H1 (cell line): Measurements from ENCODE around the gene SPOP. TPM values are rescaled to one million over a fixed set of nuclear protein-coding genes. Genes with fewer than 3 reads are reported as not detected.

Experiments
- CTCF ChIA-PET: fragments of 300-600 bp; sonication (Branson Sonifier 250); formaldehyde crosslinking; loops from one replicate; lab custom pipeline; 2021; ENCODE audit not compliant: partially characterized antibody; lab: Charles Lee
- POLR2A ChIA-PET: fragments of 300-600 bp; sonication (Branson Sonifier 250); formaldehyde crosslinking; loops from one replicate; lab custom pipeline; 2021; ENCODE audit warnings: inconsistent platforms; ENCODE audit not compliant: partially characterized antibody; lab: Charles Lee
- DNase-seq, 2 experiments: peaks; one replicate each; pipeline versions ENCODE4 v3.0.0 to v3.0.0-alpha.2; 2010 to 2022; ENCODE audit warnings: low spot score in 2 of 2, low read depth in 1 of 2, mixed read lengths in 1 of 2
- FAIRE-seq: peaks from 2 replicates; lab custom pipeline; 2011; peaks lifted over from hg19 to GRCh38; lab: Jason Lieb, UNC
- H2AFZ ChIP-seq: 2 replicates; pipeline ENCODE4 v1.8.1; 2012; ENCODE audit warnings: low read length, inconsistent platforms
- H2AK5ac ChIP-seq: 2 replicates; pipeline ENCODE4 v1.6.1; 2013; ENCODE audit warnings: low read depth, low read length
- H2BK120ac ChIP-seq: replicated peaks from 2 replicates; pipeline ENCODE3; 2013; ENCODE audit warnings: low read depth, low read length, inconsistent platforms
- H2BK12ac ChIP-seq: 2 replicates; pipeline ENCODE4 v1.6.1; 2013; ENCODE audit warnings: low read depth, low read length
- H2BK15ac ChIP-seq: 2 replicates; pipeline ENCODE4 v1.6.1; 2013; ENCODE audit warnings: low read length
- H2BK20ac ChIP-seq: 2 replicates; pipeline ENCODE4 v1.6.1; 2013; ENCODE audit warnings: low read length
- H2BK5ac ChIP-seq: 2 replicates; pipeline ENCODE4 v1.6.1; 2013; ENCODE audit warnings: low read depth, low read length
- H3K14ac ChIP-seq: 2 replicates; pipeline ENCODE4 v1.6.1; 2013; ENCODE audit warnings: inconsistent platforms; ENCODE audit not compliant: insufficient read length
- H3K18ac ChIP-seq: 2 replicates; pipeline ENCODE4 v1.6.1; 2013; ENCODE audit warnings: low read length; ENCODE audit errors: extremely low read depth
- H3K23ac ChIP-seq: 2 replicates; pipeline ENCODE4 v1.6.1; 2013; ENCODE audit warnings: inconsistent platforms; ENCODE audit not compliant: insufficient read length
- H3K23me2 ChIP-seq: 2 replicates; pipeline ENCODE4 v1.6.1; 2013; ENCODE audit warnings: low read depth, low read length
- H3K27ac ChIP-seq: 2 replicates; pipeline ENCODE4 v1.6.1; 2011; ENCODE audit warnings: low read depth, low read length, inconsistent platforms
- H3K27me3 ChIP-seq, 4 experiments: replicated peaks in 1 of 4; 1 replicate in 1 of 4; 2 replicates in 3 of 4; pipeline versions ENCODE4 v1.6.1 to v1.8.1; 2011 to 2013; ENCODE audit warnings: low read length in 3 of 4, mild to moderate bottlenecking in 3 of 4, inconsistent platforms in 2 of 4, mixed read lengths in 2 of 4, moderate library complexity in 1 of 4; ENCODE audit not compliant: control insufficient read depth in 3 of 4, insufficient read depth in 3 of 4; ENCODE audit errors: extremely low read depth in 1 of 4
- H3K36me3 ChIP-seq, 4 experiments: 2 replicates each; pipeline versions ENCODE4 v1.6.1 to v1.8.1; 2011 to 2013; ENCODE audit warnings: mild to moderate bottlenecking in 4 of 4, low read length in 3 of 4, moderate library complexity in 2 of 4, control low read depth in 1 of 4, inconsistent platforms in 1 of 4; ENCODE audit not compliant: insufficient read depth in 4 of 4, control insufficient read depth in 2 of 4
- H3K4ac ChIP-seq: replicated peaks from 2 replicates; pipeline ENCODE3; 2013; ENCODE audit warnings: low read length, low read depth, mixed read lengths, inconsistent platforms; ENCODE audit not compliant: insufficient read length
- H3K4me1 ChIP-seq, 4 experiments: replicated peaks in 1 of 4; 1 replicate in 1 of 4; 2 replicates in 3 of 4; pipeline versions ENCODE4 v1.6.1 to v1.8.1; 2011 to 2013; ENCODE audit warnings: low read length in 3 of 4, inconsistent platforms in 2 of 4, mixed read lengths in 1 of 4; ENCODE audit not compliant: insufficient read depth in 4 of 4, control insufficient read depth in 3 of 4
- H3K4me2 ChIP-seq, 2 experiments: 2 replicates each; pipeline versions ENCODE4 v1.6.1 to v1.8.1; 2011 to 2013; ENCODE audit warnings: low read depth in 2 of 2, low read length in 2 of 2, control low read depth in 1 of 2, inconsistent platforms in 1 of 2, mild to moderate bottlenecking in 1 of 2; ENCODE audit not compliant: insufficient read depth in 1 of 2
- H3K4me3 ChIP-seq, 4 experiments: fragments of 200-600, 300-600 bp in 1 of 4; sonication (generic), shearing (Covaris generic), sonication (Bioruptor Twin) in 1 of 4; 2 replicates each; pipeline versions ENCODE4 v1.5.1 to v1.8.1; 2011 to 2016; ENCODE audit warnings: low read length in 4 of 4, low read depth in 3 of 4, control low read depth in 2 of 4, inconsistent platforms in 2 of 4, mild to moderate bottlenecking in 2 of 4, mixed read lengths in 1 of 4, moderate library complexity in 1 of 4; ENCODE audit not compliant: insufficient read depth in 2 of 4; ENCODE audit errors: extremely low read depth in 1 of 4
- H3K56ac ChIP-seq: replicated peaks from 2 replicates; pipeline ENCODE3; 2013; ENCODE audit warnings: low read depth, mild to moderate bottlenecking, mixed read lengths, low read length, inconsistent platforms; ENCODE audit not compliant: insufficient read length
- H3K79me1 ChIP-seq: 2 replicates; pipeline ENCODE4 v1.6.1; 2013; ENCODE audit warnings: low read depth, low read length, control low read depth
- H3K79me2 ChIP-seq, 2 experiments: 2 replicates each; pipeline versions ENCODE4 v1.6.1 to v1.8.1; 2012 to 2013; ENCODE audit warnings: low read length in 2 of 2, mild to moderate bottlenecking in 2 of 2, inconsistent platforms in 1 of 2; ENCODE audit not compliant: insufficient read depth in 2 of 2, control insufficient read depth in 1 of 2
- H3K9ac ChIP-seq, 4 experiments: replicated peaks in 1 of 4; 1 replicate in 1 of 4; 2 replicates in 3 of 4; pipeline versions ENCODE4 v1.6.1 to v1.8.1; 2011 to 2013; ENCODE audit warnings: low read depth in 3 of 4, low read length in 3 of 4, control low read depth in 2 of 4, mild to moderate bottlenecking in 2 of 4, moderate library complexity in 2 of 4, inconsistent platforms in 1 of 4; ENCODE audit errors: extremely low read depth in 1 of 4
- H3K9me3 ChIP-seq, 2 experiments: 2 replicates each; pipeline versions ENCODE4 v1.6.1 to v1.8.1; 2012 to 2013; ENCODE audit warnings: mild to moderate bottlenecking in 2 of 2, moderate library complexity in 2 of 2, control low read depth in 1 of 2, inconsistent platforms in 1 of 2, low read depth in 1 of 2, low read length in 1 of 2, mixed read lengths in 1 of 2; ENCODE audit not compliant: insufficient read depth in 2 of 2
- H4K20me1 ChIP-seq, 2 experiments: replicated peaks in 1 of 2; 2 replicates each; pipeline versions ENCODE3 to v1.8.1; 2011 to 2013; ENCODE audit warnings: inconsistent platforms in 2 of 2, low read length in 2 of 2, mild to moderate bottlenecking in 1 of 2; ENCODE audit not compliant: insufficient read depth in 2 of 2, control insufficient read depth in 1 of 2
- H4K5ac ChIP-seq: 2 replicates; pipeline ENCODE4 v1.6.1; 2013; ENCODE audit warnings: low read length, low read depth, mixed read lengths, inconsistent platforms; ENCODE audit not compliant: insufficient read length
- H4K8ac ChIP-seq: 2 replicates; pipeline ENCODE4 v1.8.0; 2013; ENCODE audit warnings: mild to moderate bottlenecking, moderate library complexity, low read length, inconsistent platforms; ENCODE audit not compliant: insufficient read depth; ENCODE audit errors: extremely low read depth
- H4K91ac ChIP-seq: replicated peaks from 2 replicates; pipeline ENCODE3; 2013; ENCODE audit warnings: low read length, mixed read lengths, inconsistent platforms; ENCODE audit not compliant: insufficient read length
- ASH2L ChIP-seq: fragments of 200-600, 300-600 bp; sonication (generic); IDR thresholded peaks from one replicate; pipeline ENCODE4 v1.7.1; 2017; ENCODE audit warnings: low read length
- CHD1 ChIP-seq: IDR thresholded peaks from 2 replicates; pipeline ENCODE4 v1.6.1; 2012; ENCODE audit warnings: low read depth, low read length, improper control_type of control experiment
- CREB1 ChIP-seq: IDR thresholded peaks from 2 replicates; pipeline ENCODE4 v1.6.1; 2012; ENCODE audit warnings: inconsistent platforms
- EP300 ChIP-seq, 2 experiments: IDR thresholded peaks; 1 replicate in 1 of 2; 2 replicates in 1 of 2; pipeline ENCODE4 v1.6.1; 2011 to 2012; ENCODE audit warnings: low read depth in 2 of 2, low read length in 2 of 2, mild to moderate bottlenecking in 2 of 2, borderline replicate concordance in 1 of 2, inconsistent platforms in 1 of 2, moderate library complexity in 1 of 2
- HDAC2 ChIP-seq, 2 experiments: fragments of 300-600 bp in 1 of 2; sonication (generic) in 1 of 2; IDR thresholded peaks; 2 replicates each; pipeline ENCODE4 v1.6.1; 2011 to 2012; ENCODE audit warnings: low read depth in 2 of 2, low read length in 2 of 2, mild to moderate bottlenecking in 2 of 2, moderate library complexity in 2 of 2, borderline replicate concordance in 1 of 2, inconsistent platforms in 1 of 2
- JUND ChIP-seq: IDR thresholded peaks from 2 replicates; pipeline ENCODE4 v1.6.1; 2011; ENCODE audit warnings: mild to moderate bottlenecking, improper control_type of control experiment, low read length
- MAFK ChIP-seq: IDR thresholded peaks from 2 replicates; pipeline ENCODE4 v1.6.1; 2012; ENCODE audit warnings: low read depth, mild to moderate bottlenecking, improper control_type of control experiment, low read length
- PHF8 ChIP-seq: fragments of 200-600 bp; sonication (generic); conservative IDR thresholded peaks from 2 replicates; pipeline ENCODE4 v1.7.1; 2012; ENCODE audit warnings: low read depth, mild to moderate bottlenecking, inconsistent platforms, low read length, moderate library complexity
- SUZ12 ChIP-seq: fragments of 200-600 bp; sonication (generic); IDR thresholded peaks from 2 replicates; pipeline ENCODE4 v1.6.1; 2012; ENCODE audit warnings: mild to moderate bottlenecking, inconsistent platforms, low read length, moderate library complexity, mixed read lengths
- WGBS, 2 experiments: shearing (Covaris generic) in 1 of 2; methylation state at CpG; one replicate each; pipeline versions ENCODE4 v1.1.6 to v1.1.7; 2013 to 2015; ENCODE audit warnings: low lambda C conversion rate in 2 of 2, mixed read lengths in 2 of 2, inconsistent platforms in 1 of 2, low coverage in 1 of 2, missing lambda C conversion rate in 1 of 2; ENCODE audit not compliant: insufficient replicate concordance in 2 of 2, insufficient coverage in 1 of 2, insufficient read length in 1 of 2; ENCODE audit errors: extremely low coverage in 1 of 2, missing lambda C conversion rate in 1 of 2; 5-methylcytosine and 5-hydroxymethylcytosine counted together
- polyA plus RNA-seq, 7 experiments: library from polyadenylated mRNA; depleted of rRNA in 3 of 7; stranded (reverse) in 5 of 7; unstranded in 2 of 7; fragments of >200 nt in 5 of 7; fragments of 200-250 nt in 2 of 7; gene quantifications; 1 replicate in 5 of 7; 2 replicates in 1 of 7; 4 replicates in 1 of 7; pipeline versions ENCODE4 v1.2.1 to v1.2.3, GENCODE V29; 2011 to 2013; ENCODE audit warnings: missing spikeins in 2 of 7, mixed read lengths in 2 of 7
- total RNA-seq: library from RNA; stranded (reverse); fragmentation: NEBNext Ultra II Directional; extraction: Animal tissue kit (Norgen Biotek cat#: 25700); gene quantifications from 2 replicates; pipeline ENCODE4 v1.2.1, GENCODE V29; 2021
- TF ChIP-seq, protein P1 (sequence below): IDR thresholded peaks from 2 replicates; pipeline ENCODE4 v1.6.1; 2011; ENCODE audit warnings: low read length, improper control_type of control experiment

The SPOP gene
- total and polyA plus RNA-seq, 2 of the 8 experiments (the other 6 are each of a cell fraction or from before 2014, with no cell fraction given), result 13.3 to 25.6 TPM

DNA sequence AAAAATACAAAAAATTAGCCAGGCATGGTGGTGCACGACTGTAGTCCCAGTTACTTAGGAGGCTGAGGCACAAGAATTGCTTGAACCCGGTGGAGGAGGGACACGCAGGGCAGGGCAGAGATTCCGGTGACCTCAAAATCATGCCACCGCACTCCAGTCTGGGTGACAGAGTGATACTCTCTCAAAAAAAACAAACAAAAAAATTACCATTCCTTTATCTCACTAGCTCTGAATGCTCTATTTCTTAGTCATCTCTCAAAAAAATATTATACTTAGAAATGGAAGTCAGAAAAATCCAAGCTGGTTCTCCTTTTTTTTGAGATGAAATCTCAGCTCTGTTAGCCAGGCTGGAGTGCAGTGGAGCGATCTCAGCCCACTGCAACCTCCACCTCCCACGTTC is 40.8 kb downstream of the SPOP start:
- H3K27ac ChIP-seq, result no peak overlapping the region

More for the DNA sequence above, 40.8 kb downstream of the SPOP start:
- Histone ChIP-seq H2BK20ac (no peak overlapping the region), H3K4me1 (peaks cover 0 to 5% (median 3%) of the 10 kb centered on the region in 4 experiments; a peak in 3 of 7 replicates), H3K79me1 (no peaks in the 10 kb centered on the region), H3K18ac (no peak overlapping the region), H2BK5ac (no peak overlapping the region), H3K4me2 (no peak overlapping the region), H3K36me3 (peaks cover 0 to 4% (median 0%) of the 10 kb centered on the region in 4 experiments; a peak in 1 of 8 replicates), H2BK120ac (no peak overlapping the region), H4K20me1 (peaks cover 0 to 2% of the 10 kb centered on the region in 2 experiments), H4K91ac (no peak overlapping the region), H3K56ac (no peak overlapping the region), H2BK12ac (no peak overlapping the region), H3K4me3 (no peak overlapping the region), H3K79me2 (peaks cover 0 to 29% of the 10 kb centered on the region in 2 experiments; a peak in 2 of 4 replicates), H4K8ac (no peak overlapping the region), H3K4ac (no peak overlapping the region), H2BK15ac (no peak overlapping the region), H3K27me3 (no peaks in the 10 kb centered on the region), H2AFZ (no peak overlapping the region), H3K9me3 (no peaks in the 10 kb centered on the region), H4K5ac (no peak overlapping the region), H3K23me2 (0 out of 2 replicates have a peak, but pooled peaks cover 2% of the 10 kb centered on the region), H3K9ac (no peak overlapping the region), H3K23ac (no peak overlapping the region), H2AK5ac (no peak overlapping the region), H3K14ac (no peak overlapping the region)
- 96% methylated on average over 7 of the region's 7 CpGs; no CpG with 5 or more reads in 1 of the 2 experiments for WGBS, 2 experiments
- FAIRE-seq (no peak), DNase-seq (no peak)
- CTCF ChIA-PET, result interaction anchor here (0.6 to 1.1 kb wide), 3 partner anchors 10 to 215 kb away, joined by 3 to 4 read pairs (median 3); no protein-coding TSS in a partner anchor
- POLR2A ChIA-PET, result interaction anchor here (1.0 kb wide), 1 partner anchor 16 kb away, joined by 3 read pairs; no protein-coding TSS in a partner anchor
- no peak for TF ChIP-seq JUND
- TF ChIP-seq CREB1, result no peak
- no peak for TF ChIP-seq PHF8
- no peak for TF ChIP-seq EP300 (IDR thresholded peaks at IDR 0.05; ENCODE audit: borderline replicate concordance in 1 of 2, low read depth in 2 of 2, low read length in 2 of 2)
- no peak for TF ChIP-seq SUZ12
- no peak for TF ChIP-seq ASH2L
- TF ChIP-seq CHD1, result no peak
- no peak for TF ChIP-seq MAFK
- TF ChIP-seq, protein P1, sequence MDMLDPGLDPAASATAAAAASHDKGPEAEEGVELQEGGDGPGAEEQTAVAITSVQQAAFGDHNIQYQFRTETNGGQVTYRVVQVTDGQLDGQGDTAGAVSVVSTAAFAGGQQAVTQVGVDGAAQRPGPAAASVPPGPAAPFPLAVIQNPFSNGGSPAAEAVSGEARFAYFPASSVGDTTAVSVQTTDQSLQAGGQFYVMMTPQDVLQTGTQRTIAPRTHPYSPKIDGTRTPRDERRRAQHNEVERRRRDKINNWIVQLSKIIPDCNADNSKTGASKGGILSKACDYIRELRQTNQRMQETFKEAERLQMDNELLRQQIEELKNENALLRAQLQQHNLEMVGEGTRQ, result no peak
- TF ChIP-seq HDAC2 (IDR thresholded peaks at IDR 0.05; ENCODE audit: borderline replicate concordance in 1 of 2, low read depth in 2 of 2, low read length in 2 of 2), result no peak
